SU-DHL-6 (cell line): ENCODE data around the gene EPYC.

ENCODE experiments used
- CTCF ChIP-seq: fragments of 200-600 bp; sonication (generic); IDR thresholded peaks from one replicate; pipeline ENCODE4 v1.5.1; 2017; ENCODE audit warnings: antibody characterized with exemption, mild to moderate bottlenecking, low read length, moderate library complexity; ENCODE audit not compliant: insufficient read depth, poor library complexity, severe bottlenecking
- EZH2phosphoT487 ChIP-seq: fragments of 200-600 bp; sonication (generic), shearing (Covaris generic); conservative IDR thresholded peaks from 2 replicates; pipeline ENCODE4 v1.6.1; 2018; ENCODE audit warnings: mild to moderate bottlenecking, antibody characterized with exemption, low read length, moderate library complexity, mixed read lengths

DNA sequence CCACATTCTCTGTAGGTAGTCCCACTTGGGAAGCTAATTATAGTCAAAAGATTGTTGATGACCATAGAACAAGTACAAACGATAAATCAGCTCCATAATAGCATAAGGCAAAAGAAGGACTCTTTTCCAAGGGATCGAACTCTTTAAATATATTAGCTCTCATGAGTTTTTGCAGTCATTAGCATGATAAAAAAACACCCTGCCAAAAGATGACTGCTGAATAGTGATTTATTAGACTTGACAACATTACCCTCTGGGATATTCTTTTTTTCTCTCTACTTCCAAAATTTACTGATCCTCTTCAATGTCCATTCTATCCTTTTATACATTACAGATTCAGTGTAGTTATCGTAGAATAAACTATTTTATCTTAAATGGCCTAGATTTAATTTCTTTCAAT lies 14.2 kb downstream of the EPYC start:
- TF ChIP-seq CTCF: no peak
- no peak for TF ChIP-seq EZH2phosphoT487
